ENCODE data around the gene CCL25. TPM values are rescaled to one million over a fixed set of nuclear protein-coding genes. Genes with fewer than 3 reads are reported as not detected.
A peak's percentile ranks its signal among the peaks of the same experiment; 100 is the strongest.

The CCL25 gene
- total RNA-seq, 1 experiment from 2014 or later: not detected

- Mint-ChIP-seq H3K36me3 (ENCODE audit: insufficient read depth, unreplicated experiment) (no peaks in the 10 kb centered on the region), H3K9me3 (ENCODE audit: unreplicated experiment) (no peaks in the 10 kb centered on the region), H3K27me3 (ENCODE audit: insufficient read depth, unreplicated experiment) (no peaks in the 10 kb centered on the region), H3K4me1 (ENCODE audit: low read depth, unreplicated experiment) (peaks cover 7% of the 10 kb centered on the region), H3K27ac (ENCODE audit: unreplicated experiment) (peak overlapping the region; percentile 42), H3K4me3 (ENCODE audit: unreplicated experiment) (peak overlapping the region; percentile 63)
- Histone ChIP-seq H3K4me3 (ENCODE audit: low read depth, low read length) (peak overlapping the region; percentile 37), H3K4me1 (peaks cover 4% of the 10 kb centered on the region; the same call in 1 of the 2 replicates), H3K36me3 (ENCODE audit: control insufficient read depth, insufficient read depth, low read length) (no peaks in the 10 kb centered on the region), H3K27me3 (replicated peaks; ENCODE audit: control insufficient read depth, insufficient read depth, low read length) (no peaks in the 10 kb centered on the region), H3K9me3 (no peaks in the 10 kb centered on the region)
- TF ChIP-seq CTCF (IDR thresholded peaks at IDR 0.05; ENCODE audit: insufficient read depth in 1 of 2, low read depth in 1 of 2, low read length in 1 of 2, severe bottlenecking in 1 of 2, unreplicated experiment in 1 of 2): no peak
- intact Hi-C loops (cut with micrococcal nuclease; ENCODE audit: unreplicated experiment): no loop called here
- peak; percentile 81 to 92 for DNase-seq
- no TSS peak for BruUV-seq (replicated peaks)
- ChIA-PET CTCF (no interaction called here), POLR2A (no interaction called here)
These were observed 2.1 kb upstream of the CCL25 start for GRCh38 chr19:8050274-8051096.

GRCh38 chr19:8054169-8054568 lies 1.6 kb downstream of the CCL25 start:
- H3K9me3 Mint-ChIP-seq (ENCODE audit: unreplicated experiment): no peaks in the 10 kb centered on the region
- H3K4me1 Mint-ChIP-seq (ENCODE audit: low read depth, unreplicated experiment): peaks cover 7% of the 10 kb centered on the region
- no peaks in the 10 kb centered on the region for H3K27me3 ChIP-seq (replicated peaks; ENCODE audit: control insufficient read depth, insufficient read depth, low read length)
- H3K36me3 Mint-ChIP-seq (ENCODE audit: insufficient read depth, unreplicated experiment): no peaks in the 10 kb centered on the region
- no peak overlapping the region for H3K4me3 Mint-ChIP-seq (ENCODE audit: unreplicated experiment)
- no peak overlapping the region for H3K4me3 ChIP-seq (ENCODE audit: low read depth, low read length)
- ChIA-PET CTCF (no interaction called here), POLR2A (no interaction called here)
- H3K36me3 ChIP-seq (ENCODE audit: control insufficient read depth, insufficient read depth, low read length): no peaks in the 10 kb centered on the region
- no peaks in the 10 kb centered on the region for H3K27me3 Mint-ChIP-seq (ENCODE audit: insufficient read depth, unreplicated experiment)
- TF ChIP-seq CTCF (IDR thresholded peaks at IDR 0.05; ENCODE audit: insufficient read depth in 1 of 2, low read depth in 1 of 2, low read length in 1 of 2, severe bottlenecking in 1 of 2, unreplicated experiment in 1 of 2): no peak
- no peaks in the 10 kb centered on the region for H3K9me3 ChIP-seq
- no TSS peak for BruUV-seq (replicated peaks)
- intact Hi-C loops (cut with micrococcal nuclease; ENCODE audit: unreplicated experiment): no loop called here
- H3K4me1 ChIP-seq: peaks cover 4% of the 10 kb centered on the region; the same call in 1 of the 2 replicates
- DNase-seq: no peak
- H3K27ac Mint-ChIP-seq (ENCODE audit: unreplicated experiment): no peak overlapping the region

GRCh38 chr19:8056533-8056932 lies 4.0 kb downstream of the CCL25 start:
- Histone ChIP-seq H3K4me1 (no peaks in the 10 kb centered on the region), H3K9me3 (no peaks in the 10 kb centered on the region), H3K27me3 (replicated peaks; ENCODE audit: control insufficient read depth, insufficient read depth, low read length) (no peaks in the 10 kb centered on the region), H3K4me3 (ENCODE audit: low read depth, low read length) (no peak overlapping the region), H3K36me3 (ENCODE audit: control insufficient read depth, insufficient read depth, low read length) (no peaks in the 10 kb centered on the region)
- peaks cover 7% of the 10 kb centered on the region for H3K4me1 Mint-ChIP-seq (ENCODE audit: low read depth, unreplicated experiment)
- DNase-seq: no peak
- CTCF ChIA-PET: interaction anchor here (0.6 kb wide), 1 partner anchor 11 kb away, joined by 4 read pairs; no protein-coding TSS in a partner anchor
- no peaks in the 10 kb centered on the region for H3K9me3 Mint-ChIP-seq (ENCODE audit: unreplicated experiment)
- no peaks in the 10 kb centered on the region for H3K27me3 Mint-ChIP-seq (ENCODE audit: insufficient read depth, unreplicated experiment)
- BruUV-seq (replicated peaks): no TSS peak
- H3K4me3 Mint-ChIP-seq (ENCODE audit: unreplicated experiment): no peak overlapping the region
- TF ChIP-seq CTCF (IDR thresholded peaks at IDR 0.05; ENCODE audit: insufficient read depth in 1 of 2, low read depth in 1 of 2, low read length in 1 of 2, severe bottlenecking in 1 of 2, unreplicated experiment in 1 of 2): no peak
- intact Hi-C loops (cut with micrococcal nuclease; ENCODE audit: unreplicated experiment): no loop called here
- H3K36me3 Mint-ChIP-seq (ENCODE audit: insufficient read depth, unreplicated experiment): no peaks in the 10 kb centered on the region
- POLR2A ChIA-PET: no interaction called here
- H3K27ac Mint-ChIP-seq (ENCODE audit: unreplicated experiment): no peak overlapping the region

All from Caco-2 (cell line).